ENCODE results near the gene CYP2C9.
"Not testable (repeated sequence)": the region's sequence is repeated elsewhere in the genome, so short reads cannot be mapped to it uniquely, and the experiment has no call there.

The CYP2C9 gene

GRCh38 chr10:94938383-94938782, at the start of gene CYP2C9:
Gene CYP2C9, plus strand, starts transcription at chr10:94938658. Its CDS starts 25 bp downstream, at chr10:94938683.
- no peak for DNase-seq (ENCODE audit: low read depth)

GRCh38 chr10:94889123-94889522, 49.3 kb upstream of the CYP2C9 start:
- DNase-seq (ENCODE audit: low read depth) = no peak

GRCh38 chr10:94890264-94891022, 48.0 kb upstream of the CYP2C9 start:
- DNase-seq (ENCODE audit: low read depth) = no peak

- not testable (repeated sequence) for DNase-seq (ENCODE audit: low read depth)
Measured at GRCh38 chr10:94898414-94898813, 40.0 kb upstream of the CYP2C9 start.

- DNase-seq (ENCODE audit: low read depth) = no peak
Measured at GRCh38 chr10:94902080-94902479, 36.4 kb upstream of the CYP2C9 start.

GRCh38 chr10:94902570-94902969, 35.9 kb upstream of the CYP2C9 start:
- peak; percentile 27 for DNase-seq (ENCODE audit: low read depth)

- not testable (repeated sequence) for DNase-seq (ENCODE audit: low read depth)
Measured at GRCh38 chr10:94904506-94905148, 33.8 kb upstream of the CYP2C9 start.

- no peak for DNase-seq (ENCODE audit: low read depth)
Measured at GRCh38 chr10:94916423-94916822, 22.0 kb upstream of the CYP2C9 start.

GRCh38 chr10:94936721-94937120, 1.7 kb upstream of the CYP2C9 start:
- DNase-seq (ENCODE audit: low read depth) = no peak

GRCh38 chr10:94943432-94944103, 5.1 kb downstream of the CYP2C9 start:
- not testable (repeated sequence) for DNase-seq (ENCODE audit: low read depth)

GRCh38 chr10:94946181-94946580, 7.7 kb downstream of the CYP2C9 start:
- DNase-seq (ENCODE audit: low read depth) = not testable (repeated sequence)

GRCh38 chr10:94963901-94964300, 25.4 kb downstream of the CYP2C9 start:
- peak; percentile 11 for DNase-seq (ENCODE audit: low read depth)

GRCh38 chr10:94983555-94983954, 45.1 kb downstream of the CYP2C9 start:
- DNase-seq (ENCODE audit: low read depth) = no peak

- DNase-seq (ENCODE audit: low read depth) = no peak
Measured at GRCh38 chr10:94989192-94989591, 50.7 kb downstream of the CYP2C9 start.

- DNase-seq (ENCODE audit: low read depth) = no peak
Measured at GRCh38 chr10:94991243-94991888, 52.9 kb downstream of the CYP2C9 start.

- no peak for DNase-seq (ENCODE audit: low read depth)
Measured at GRCh38 chr10:94992811-94993210, 54.4 kb downstream of the CYP2C9 start.

GRCh38 chr10:94997741-94998174, 59.3 kb downstream of the CYP2C9 start:
- no peak for DNase-seq (ENCODE audit: low read depth)

GRCh38 chr10:95026461-95026860, 88.0 kb downstream of the CYP2C9 start:
- no peak for DNase-seq (ENCODE audit: low read depth)

GRCh38 chr10:95031656-95032055, 93.2 kb downstream of the CYP2C9 start:
- no peak for DNase-seq (ENCODE audit: low read depth)

GRCh38 chr10:95034401-95034800, 95.9 kb downstream of the CYP2C9 start:
- no peak for DNase-seq (ENCODE audit: low read depth)

GRCh38 chr10:95035332-95036295, 97.2 kb downstream of the CYP2C9 start:
- DNase-seq (ENCODE audit: low read depth) = no peak

Data from amniotic epithelial cell (primary cell).